ENCODE results near the gene ISL1.

ISL1 gene

GRCh38 chr5:51371052-51371451 is 12.2 kb upstream of the ISL1 start:
- Mint-ChIP-seq H3K27ac (no peak overlapping the region), H3K9me3 (no peaks in the 10 kb centered on the region), H3K36me3 (ENCODE audit: low read depth) (no peaks in the 10 kb centered on the region), H3K4me3 (no peak overlapping the region), H3K4me1 (peaks cover 5% of the 10 kb centered on the region), H3K27me3 (ENCODE audit: low read depth, poor library complexity) (peaks cover 51% of the 10 kb centered on the region)
- TF ChIP-seq CTCF (IDR thresholded peaks at IDR 0.05), result no peak
- no peak for DNase-seq

- Mint-ChIP-seq H3K27me3 (ENCODE audit: low read depth, poor library complexity) (peaks cover 73% of the 10 kb centered on the region), H3K4me3 (no peak overlapping the region), H3K27ac (no peak overlapping the region), H3K9me3 (no peaks in the 10 kb centered on the region), H3K36me3 (ENCODE audit: low read depth) (no peaks in the 10 kb centered on the region), H3K4me1 (peaks cover 30% of the 10 kb centered on the region)
- DNase-seq, result no peak
- TF ChIP-seq CTCF (IDR thresholded peaks at IDR 0.05), result no peak
Measured at GRCh38 chr5:51373880-51374523, 9.2 kb upstream of the ISL1 start.

GRCh38 chr5:51375084-51375483 is 8.2 kb upstream of the ISL1 start:
- H3K9me3 Mint-ChIP-seq, result no peaks in the 10 kb centered on the region
- peaks cover 39% of the 10 kb centered on the region for H3K4me1 Mint-ChIP-seq
- no peaks in the 10 kb centered on the region for H3K36me3 Mint-ChIP-seq (ENCODE audit: low read depth)
- no peak overlapping the region for H3K4me3 Mint-ChIP-seq
- peaks cover 81% of the 10 kb centered on the region for H3K27me3 Mint-ChIP-seq (ENCODE audit: low read depth, poor library complexity)
- DNase-seq, result no peak
- H3K27ac Mint-ChIP-seq, result no peak overlapping the region
- TF ChIP-seq CTCF (IDR thresholded peaks at IDR 0.05), result no peak

GRCh38 chr5:51376509-51376908 is 6.7 kb upstream of the ISL1 start:
- Mint-ChIP-seq H3K27me3 (ENCODE audit: low read depth, poor library complexity) (peaks cover 88% of the 10 kb centered on the region), H3K4me1 (peaks cover 40% of the 10 kb centered on the region), H3K36me3 (ENCODE audit: low read depth) (no peaks in the 10 kb centered on the region), H3K4me3 (peak overlapping the region; percentile 76), H3K27ac (no peak overlapping the region), H3K9me3 (no peaks in the 10 kb centered on the region)
- no peak for DNase-seq
- TF ChIP-seq CTCF (IDR thresholded peaks at IDR 0.05), result no peak

GRCh38 chr5:51377151-51378060 is 5.8 kb upstream of the ISL1 start:
- no peaks in the 10 kb centered on the region for H3K9me3 Mint-ChIP-seq
- no peaks in the 10 kb centered on the region for H3K36me3 Mint-ChIP-seq (ENCODE audit: low read depth)
- DNase-seq, result peak; percentile 18
- H3K27me3 Mint-ChIP-seq (ENCODE audit: low read depth, poor library complexity), result peaks cover 92% of the 10 kb centered on the region
- peak overlapping the region; percentile 76 for H3K4me3 Mint-ChIP-seq
- H3K4me1 Mint-ChIP-seq, result peaks cover 47% of the 10 kb centered on the region
- TF ChIP-seq CTCF (IDR thresholded peaks at IDR 0.05), result no peak
- H3K27ac Mint-ChIP-seq, result no peak overlapping the region
